CD4-positive, alpha-beta T cell (primary cell): ENCODE results near the gene CRIP2. TPM values are rescaled to one million over a fixed set of nuclear protein-coding genes. Genes with fewer than 3 reads are reported as not detected.

ENCODE experiments used
- ATAC-seq: fragments of 200-7000 bp; cut with Tn5 transposase; one replicate; pipeline ENCODE4 v1.10.0; 2022; ENCODE audit warnings: mild to moderate bottlenecking; ENCODE audit not compliant: poor library complexity
- CTCF ChIA-PET: fragments of 350-600 bp; sonication (Branson Sonifier 250); formaldehyde crosslinking; loops from one replicate; lab custom pipeline; 2021; ENCODE audit warnings: antibody characterized with exemption, inconsistent platforms; lab: Charles Lee
- POLR2A ChIA-PET: fragments of 350-600 bp; sonication (Branson Sonifier 250); formaldehyde crosslinking; loops from one replicate; lab custom pipeline; 2021; ENCODE audit warnings: antibody characterized with exemption, inconsistent platforms; lab: Charles Lee
- DNase-seq, 14 experiments: peaks; one replicate each; pipeline ENCODE4 v3.0.0-alpha.2; 2013 to 2020; ENCODE audit warnings: mixed read lengths in 2 of 14
- H3K27ac ChIP-seq, 2 donors: one replicate each; pipeline versions ENCODE4 v1.5.1 to v1.7.0; 2013; ENCODE audit warnings: low read length in 2 of 2, low read depth in 1 of 2, mild to moderate bottlenecking in 1 of 2
- H3K27me3 ChIP-seq, 2 experiments: 1 replicate in 1 of 2; 2 replicates in 1 of 2; pipeline versions ENCODE4 v1.6.1 to v1.7.0; 2013; ENCODE audit warnings: low read length in 2 of 2, control low read depth in 1 of 2, mild to moderate bottlenecking in 1 of 2, moderate library complexity in 1 of 2; ENCODE audit not compliant: insufficient read depth in 2 of 2, control insufficient read depth in 1 of 2
- H3K36me3 ChIP-seq: one replicate; pipeline ENCODE4 v1.6.1; 2013; ENCODE audit warnings: low read length, control low read depth; ENCODE audit not compliant: insufficient read depth
- H3K4me1 ChIP-seq: one replicate; pipeline ENCODE4 v1.6.1; 2013; ENCODE audit warnings: low read length, control low read depth; ENCODE audit not compliant: insufficient read depth
- H3K4me3 ChIP-seq: one replicate; pipeline ENCODE4 v1.5.1; 2013; ENCODE audit warnings: mild to moderate bottlenecking, low read length, moderate library complexity
- H3K9me3 ChIP-seq, 2 experiments: 1 replicate in 1 of 2; 2 replicates in 1 of 2; pipeline versions ENCODE4 v1.6.1 to v1.7.0; 2013; ENCODE audit warnings: low read length in 2 of 2, mild to moderate bottlenecking in 2 of 2, control low read depth in 1 of 2, moderate library complexity in 1 of 2; ENCODE audit not compliant: control insufficient read depth in 1 of 2, insufficient read depth in 1 of 2
- H3K27ac Mint-ChIP-seq: one replicate; pipeline ENCODE4 v1.8.0; 2020; ENCODE audit warnings: mixed read lengths
- H3K27me3 Mint-ChIP-seq: one replicate; pipeline ENCODE4 v1.8.0; 2021; ENCODE audit warnings: mixed read lengths
- H3K36me3 Mint-ChIP-seq: one replicate; pipeline ENCODE4 v1.8.0; 2021; ENCODE audit warnings: low read depth, mixed read lengths
- H3K4me1 Mint-ChIP-seq: one replicate; pipeline ENCODE4 v1.8.0; 2021; ENCODE audit warnings: low read depth, mixed read lengths
- H3K4me3 Mint-ChIP-seq: one replicate; pipeline ENCODE4 v1.8.0; 2020; ENCODE audit warnings: mild to moderate bottlenecking, mixed read lengths
- H3K9me3 Mint-ChIP-seq: one replicate; pipeline ENCODE4 v1.8.0; 2020; ENCODE audit warnings: mixed read lengths
- intact Hi-C, 2 experiments: fragments of 100-400 bp; cut with DNase I in 1 of 2; cut with micrococcal nuclease in 1 of 2; formaldehyde crosslinking; loops; one replicate each; pipeline versions ENCODE4 v1.15.1 to v1.9.0; 2023 to 2025; cut with DNase I, micrococcal nuclease
- total RNA-seq, 174 experiments: library from RNA in 2 of 174; stranded (reverse) in 2 of 174; gene quantifications; one replicate each; pipeline ENCODE4 v1.2.3 and lab custom pipeline; 2021 to 2026
- TF ChIP-seq, protein P1 (sequence below): fragments of 200-600 bp; IDR thresholded peaks from one replicate; pipeline ENCODE4 v1.8.0; 2022; ENCODE audit warnings: antibody characterized with exemption, mild to moderate bottlenecking

CRIP2 gene
- total RNA-seq, 2 experiments from 2014 or later = 62.5 to 68.3 TPM

DNA sequence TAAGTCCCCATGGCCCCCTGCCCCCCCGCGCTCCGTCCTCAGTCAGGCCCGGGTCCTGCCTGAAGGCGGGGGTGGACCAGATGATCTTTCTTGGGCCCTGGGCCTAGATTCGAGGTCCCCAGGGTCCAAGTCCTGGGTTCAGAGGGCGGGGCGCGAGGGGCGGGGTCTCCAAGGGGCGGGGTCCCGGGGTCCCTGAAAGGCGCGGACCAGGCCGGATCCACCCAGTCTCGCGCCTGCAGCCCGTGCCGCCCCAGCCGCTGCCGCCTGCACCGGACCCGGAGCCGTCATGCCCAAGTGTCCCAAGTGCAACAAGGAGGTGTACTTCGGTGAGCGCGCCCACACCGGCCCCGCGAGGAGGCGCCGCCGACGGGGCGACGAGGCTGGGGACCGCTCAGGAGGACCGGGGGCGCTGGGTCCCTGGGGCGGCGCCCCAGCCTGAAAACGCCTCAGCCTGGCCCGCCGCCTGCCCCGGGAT, 12.4 kb downstream of the CRIP2 start:
- CTCF ChIA-PET = interaction anchor here (1.8 kb wide), 1 partner anchor 39 kb away, joined by 6 read pairs; no protein-coding TSS in a partner anchor
- Mint-ChIP-seq H3K4me3 (peak overlapping the region; percentile 90), H3K4me1 (peaks cover 48% of the 10 kb centered on the region), H3K9me3 (no peaks in the 10 kb centered on the region), H3K27me3 (no peaks in the 10 kb centered on the region), H3K27ac (peak overlapping the region; percentile 97), H3K36me3 (peaks cover 17% of the 10 kb centered on the region)
- peaks cover 83% of the 10 kb centered on the region for H3K4me1 ChIP-seq
- TF ChIP-seq, protein P1, sequence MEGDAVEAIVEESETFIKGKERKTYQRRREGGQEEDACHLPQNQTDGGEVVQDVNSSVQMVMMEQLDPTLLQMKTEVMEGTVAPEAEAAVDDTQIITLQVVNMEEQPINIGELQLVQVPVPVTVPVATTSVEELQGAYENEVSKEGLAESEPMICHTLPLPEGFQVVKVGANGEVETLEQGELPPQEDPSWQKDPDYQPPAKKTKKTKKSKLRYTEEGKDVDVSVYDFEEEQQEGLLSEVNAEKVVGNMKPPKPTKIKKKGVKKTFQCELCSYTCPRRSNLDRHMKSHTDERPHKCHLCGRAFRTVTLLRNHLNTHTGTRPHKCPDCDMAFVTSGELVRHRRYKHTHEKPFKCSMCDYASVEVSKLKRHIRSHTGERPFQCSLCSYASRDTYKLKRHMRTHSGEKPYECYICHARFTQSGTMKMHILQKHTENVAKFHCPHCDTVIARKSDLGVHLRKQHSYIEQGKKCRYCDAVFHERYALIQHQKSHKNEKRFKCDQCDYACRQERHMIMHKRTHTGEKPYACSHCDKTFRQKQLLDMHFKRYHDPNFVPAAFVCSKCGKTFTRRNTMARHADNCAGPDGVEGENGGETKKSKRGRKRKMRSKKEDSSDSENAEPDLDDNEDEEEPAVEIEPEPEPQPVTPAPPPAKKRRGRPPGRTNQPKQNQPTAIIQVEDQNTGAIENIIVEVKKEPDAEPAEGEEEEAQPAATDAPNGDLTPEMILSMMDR = no peak
- ATAC-seq = no peak
- H3K36me3 ChIP-seq = peaks cover 10% of the 10 kb centered on the region
- H3K27ac ChIP-seq = peak overlapping the region; percentile 100
- peak overlapping the region; percentile 97 for H3K4me3 ChIP-seq
- no peaks in the 10 kb centered on the region for H3K27me3 ChIP-seq
- intact Hi-C loops = no loop called here
- H3K9me3 ChIP-seq = no peaks in the 10 kb centered on the region
- DNase-seq = peak; percentile 39 to 78 (median 66)
- POLR2A ChIA-PET = no interaction called here

DNA sequence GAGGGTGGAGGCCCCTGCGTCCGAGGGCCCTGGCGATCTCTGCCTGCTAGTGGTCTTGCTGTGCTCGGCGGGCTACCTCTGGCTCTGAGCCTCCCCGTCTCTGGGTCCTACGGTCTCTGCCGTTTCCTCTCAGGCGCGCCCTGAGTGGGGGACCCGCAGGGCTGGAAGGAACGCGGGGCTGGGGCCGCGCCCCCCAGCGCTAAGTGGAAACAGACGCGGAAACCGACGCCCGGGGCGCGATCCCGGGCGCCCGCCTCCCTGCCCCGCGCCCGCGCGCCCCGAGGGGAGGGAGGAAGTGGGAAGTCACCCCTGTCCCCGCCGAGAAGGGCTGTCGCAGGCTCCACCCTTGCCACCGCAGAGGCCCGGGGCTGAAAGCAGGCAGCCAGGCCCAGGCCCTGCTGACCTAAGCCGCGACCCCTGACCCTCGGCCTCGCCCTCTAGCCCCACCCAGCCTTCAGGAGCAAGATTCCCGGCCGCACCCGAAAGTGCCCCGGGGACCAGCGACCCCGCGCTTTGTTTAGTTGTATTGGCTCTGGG, 12.9 kb downstream of the CRIP2 start:
- Mint-ChIP-seq H3K27me3 (no peaks in the 10 kb centered on the region), H3K9me3 (no peaks in the 10 kb centered on the region), H3K27ac (peak overlapping the region; percentile 97), H3K4me1 (peaks cover 43% of the 10 kb centered on the region), H3K4me3 (peak overlapping the region; percentile 90), H3K36me3 (peaks cover 16% of the 10 kb centered on the region)
- intact Hi-C loops = no loop called here
- H3K27ac ChIP-seq = peak overlapping the region; percentile 92 to 100
- ChIA-PET POLR2A (no interaction called here), CTCF (interaction anchor here (1.8 kb wide), 1 partner anchor 39 kb away, joined by 6 read pairs; no protein-coding TSS in a partner anchor)
- peak overlapping the region; percentile 97 for H3K4me3 ChIP-seq
- peaks cover 13% of the 10 kb centered on the region for H3K36me3 ChIP-seq
- H3K4me1 ChIP-seq = peaks cover 83% of the 10 kb centered on the region
- DNase-seq = peak; percentile 53 to 91 (median 74)
- H3K27me3 ChIP-seq = no peaks in the 10 kb centered on the region
- TF ChIP-seq, protein P1 = no peak
- no peaks in the 10 kb centered on the region for H3K9me3 ChIP-seq
- peak; percentile 3 for ATAC-seq

DNA sequence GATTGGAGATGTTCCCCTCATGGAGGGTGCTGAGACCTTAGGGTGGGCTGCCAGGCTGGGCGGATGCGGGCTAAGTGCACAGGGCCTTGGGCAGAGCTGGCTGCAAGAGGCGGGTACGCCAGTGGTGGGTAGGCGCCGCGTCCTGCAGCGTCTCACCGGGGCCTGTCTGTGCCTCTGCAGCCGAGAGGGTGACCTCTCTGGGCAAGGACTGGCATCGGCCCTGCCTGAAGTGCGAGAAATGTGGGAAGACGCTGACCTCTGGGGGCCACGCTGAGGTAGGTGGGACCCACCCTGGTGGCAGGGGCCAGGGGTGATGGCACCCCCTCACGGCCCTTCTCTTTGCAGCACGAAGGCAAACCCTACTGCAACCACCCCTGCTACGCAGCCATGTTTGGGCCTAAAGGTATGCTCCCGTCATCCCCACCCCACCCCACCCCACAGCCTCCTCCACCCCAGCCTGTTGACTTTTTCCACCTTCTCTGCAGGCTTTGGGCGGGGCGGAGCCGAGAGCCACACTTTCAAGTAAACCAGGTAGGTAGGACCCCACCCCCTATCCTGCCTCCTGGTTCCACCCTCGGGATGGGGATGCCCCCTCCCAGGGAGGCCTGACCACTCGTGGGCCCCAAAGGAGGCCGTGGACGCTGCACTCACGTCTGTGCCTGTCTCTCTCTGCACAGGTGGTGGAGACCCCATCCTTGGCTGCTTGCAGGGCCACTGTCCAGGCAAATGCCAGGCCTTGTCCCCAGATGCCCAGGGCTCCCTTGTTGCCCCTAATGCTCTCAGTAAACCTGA, 13.6 kb downstream of the CRIP2 start:
- Mint-ChIP-seq H3K9me3 (no peaks in the 10 kb centered on the region), H3K4me3 (peak overlapping the region; percentile 90), H3K36me3 (peaks cover 16% of the 10 kb centered on the region), H3K27ac (peak overlapping the region; percentile 97), H3K4me1 (peaks cover 38% of the 10 kb centered on the region), H3K27me3 (no peaks in the 10 kb centered on the region)
- CTCF ChIA-PET = interaction anchor here (2.9 to 6.3 kb wide), 4 partner anchors 7 to 118 kb away, joined by 28 to 155 read pairs (median 34); partner anchors contain the start of gene CRIP2
- Histone ChIP-seq H3K4me3 (peak overlapping the region; percentile 97), H3K36me3 (peaks cover 13% of the 10 kb centered on the region), H3K9me3 (no peaks in the 10 kb centered on the region), H3K27me3 (no peaks in the 10 kb centered on the region), H3K27ac (peak overlapping the region; percentile 92 to 100), H3K4me1 (peaks cover 77% of the 10 kb centered on the region)
- DNase-seq (peak in 9 of 14 experiments; percentile 35 to 64 (median 49)), ATAC-seq (no peak)
- intact Hi-C loops = no loop called here
- TF ChIP-seq, protein P1 = no peak
- POLR2A ChIA-PET = interaction anchor here (1.7 to 3.9 kb wide), 3 partner anchors 9 to 503 kb away, joined by 5 to 154 read pairs (median 8); partner anchors contain the start of genes CLBA1 and GPR132
